Spleen (tissue), 11 donors: ENCODE data around the gene RYR2. TPM values are rescaled to one million over a fixed set of nuclear protein-coding genes. Genes with fewer than 3 reads are reported as not detected.

Experiments
- DNase-seq: peaks from one replicate; pipeline ENCODE4 v3.0.0-alpha.2; 2020
- H3K27ac ChIP-seq, 8 donors: fragments of 200-600 bp; sonication (generic) in 7 of 8; 1 replicate in 4 of 8; 2 replicates in 4 of 8; pipeline versions ENCODE4 v1.5.0 to v1.8.0; 2016 to 2021; ENCODE audit warnings: inconsistent platforms in 4 of 8, mild to moderate bottlenecking in 4 of 8, moderate library complexity in 1 of 8
- H3K27me3 ChIP-seq, 7 donors: fragments of 200-600 bp; sonication (generic) in 6 of 7; replicated peaks in 1 of 7; 1 replicate in 4 of 7; 2 replicates in 3 of 7; pipeline versions ENCODE4 v1.5.0 to v1.8.0; 2016 to 2021; ENCODE audit warnings: inconsistent platforms in 3 of 7, mild to moderate bottlenecking in 1 of 7
- H3K36me3 ChIP-seq, 6 donors: fragments of 200-600 bp; sonication (generic) in 5 of 6; 1 replicate in 4 of 6; 2 replicates in 2 of 6; pipeline versions ENCODE4 v1.5.0 to v1.8.0; 2016 to 2021; ENCODE audit warnings: inconsistent platforms in 2 of 6
- H3K4me1 ChIP-seq, 6 donors: fragments of 200-600 bp; sonication (generic) in 5 of 6; 1 replicate in 3 of 6; 2 replicates in 3 of 6; pipeline versions ENCODE4 v1.5.0 to v1.8.0; 2016 to 2021; ENCODE audit warnings: inconsistent platforms in 3 of 6
- H3K4me3 ChIP-seq, 8 donors: fragments of 200-600 bp; sonication (generic) in 7 of 8; 1 replicate in 4 of 8; 2 replicates in 4 of 8; pipeline versions ENCODE4 v1.5.0 to v1.8.0; 2016 to 2021; ENCODE audit warnings: inconsistent platforms in 4 of 8, mild to moderate bottlenecking in 4 of 8, moderate library complexity in 2 of 8
- H3K9me3 ChIP-seq, 8 donors: fragments of 200-600 bp; sonication (generic) in 7 of 8; 1 replicate in 4 of 8; 2 replicates in 4 of 8; pipeline versions ENCODE4 v1.5.0 to v1.8.0; 2016 to 2021; ENCODE audit warnings: inconsistent platforms in 4 of 8
- POLR2A ChIP-seq, 3 donors: fragments of 450-650 bp; IDR thresholded peaks; one replicate each; pipeline ENCODE4 v1.5.1; 2017; ENCODE audit warnings: antibody characterized with exemption in 3 of 3, mild to moderate bottlenecking in 1 of 3
- POLR2AphosphoS5 ChIP-seq, 3 donors: sonication (generic); formaldehyde crosslinking; IDR thresholded peaks; one replicate each; pipeline ENCODE4 v1.5.1; 2017; ENCODE audit warnings: antibody characterized with exemption in 3 of 3
- WGBS, 5 donors: extraction: QIAGEN DNeasy Blood & Tissue Kit in 3 of 5; methylation state at CpG; one replicate each; pipeline versions ENCODE4 v1.1.5 to v1.1.7; 2013 to 2018; 5-methylcytosine and 5-hydroxymethylcytosine counted together
- intact Hi-C: fragments of 100-400 bp; cut with DNase I; formaldehyde crosslinking; loops from one replicate; pipeline ENCODE4 v1.15.0; 2023; ENCODE audit warnings: low total_unique reads
- polyA plus RNA-seq, 3 donors: library from polyadenylated mRNA; stranded (reverse); fragments of 200-250 nt; gene quantifications; one replicate each; pipeline ENCODE4 v1.2.1, GENCODE V29; 2013
- total RNA-seq, 7 donors: library from RNA; depleted of rRNA in 3 of 7; stranded (reverse); fragments of >200 nt in 3 of 7; fragmentation: NEBNext Ultra II Directional in 4 of 7; extraction: Animal tissue kit (Norgen Biotek cat#: 25700) in 4 of 7; gene quantifications; one replicate each; pipeline versions ENCODE4 v1.1.0 to v1.2.1, GENCODE V29; 2016 to 2021
- TF ChIP-seq, protein P1 (sequence below), 11 experiments: fragments of 200-600 bp in 7 of 11; fragments of 450-650 bp in 4 of 11; sonication (generic) in 4 of 11; IDR thresholded peaks in 8 of 11; conservative IDR thresholded peaks in 3 of 11; 1 replicate in 7 of 11; 2 replicates in 4 of 11; pipeline versions ENCODE4 v1.4.0 to v1.8.0; 2016 to 2021; ENCODE audit warnings: antibody characterized with exemption in 11 of 11, inconsistent platforms in 4 of 11, mild to moderate bottlenecking in 1 of 11
- donor health status: healthy with polysubstance abuse.
- donor health status: DM: no; HTN: no; CAD: no; lungs with moderate emphysema.
- donor health status: DM: no; HTN: no; CAD: no.
- donor health status: Bipolar disorder and iron deficiency.
- donor health status: healthy.
- donor health status: DM: no; HTN: no; CAD: no.
- donor health status: DM: yes; HTN: yes; CAD: no.

Gene RYR2
- total and polyA plus RNA-seq, 10 donors, result 0.12 to 7.1 (median 3.7) TPM

- Histone ChIP-seq H3K4me1 (peaks cover 0 to 29% (median 15%) of the 10 kb centered on the region in 6 donors), H3K36me3 (no peaks in the 10 kb centered on the region), H3K9me3 (no peaks in the 10 kb centered on the region), H3K27ac (no peak overlapping the region), H3K4me3 (peak overlapping the region in 1 of 8 donors; percentile 65), H3K27me3 (peaks cover 3 to 77% (median 30%) of the 10 kb centered on the region in 7 donors)
- intact Hi-C loops, result no loop called here
- no peak for TF ChIP-seq POLR2A (IDR thresholded peaks at IDR 0.05)
- TF ChIP-seq POLR2AphosphoS5 (IDR thresholded peaks at IDR 0.05), result no peak
- TF ChIP-seq, protein P1, sequence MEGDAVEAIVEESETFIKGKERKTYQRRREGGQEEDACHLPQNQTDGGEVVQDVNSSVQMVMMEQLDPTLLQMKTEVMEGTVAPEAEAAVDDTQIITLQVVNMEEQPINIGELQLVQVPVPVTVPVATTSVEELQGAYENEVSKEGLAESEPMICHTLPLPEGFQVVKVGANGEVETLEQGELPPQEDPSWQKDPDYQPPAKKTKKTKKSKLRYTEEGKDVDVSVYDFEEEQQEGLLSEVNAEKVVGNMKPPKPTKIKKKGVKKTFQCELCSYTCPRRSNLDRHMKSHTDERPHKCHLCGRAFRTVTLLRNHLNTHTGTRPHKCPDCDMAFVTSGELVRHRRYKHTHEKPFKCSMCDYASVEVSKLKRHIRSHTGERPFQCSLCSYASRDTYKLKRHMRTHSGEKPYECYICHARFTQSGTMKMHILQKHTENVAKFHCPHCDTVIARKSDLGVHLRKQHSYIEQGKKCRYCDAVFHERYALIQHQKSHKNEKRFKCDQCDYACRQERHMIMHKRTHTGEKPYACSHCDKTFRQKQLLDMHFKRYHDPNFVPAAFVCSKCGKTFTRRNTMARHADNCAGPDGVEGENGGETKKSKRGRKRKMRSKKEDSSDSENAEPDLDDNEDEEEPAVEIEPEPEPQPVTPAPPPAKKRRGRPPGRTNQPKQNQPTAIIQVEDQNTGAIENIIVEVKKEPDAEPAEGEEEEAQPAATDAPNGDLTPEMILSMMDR (IDR thresholded peaks at IDR 0.05 in 8 of 11, conservative IDR thresholded peaks at IDR 0.05 in 3 of 11), result no peak
- DNase-seq, result no peak
- WGBS, 5 donors, result 13 to 38% (median 21%) methylated on average over 7 of the region's 7 CpGs
These were observed 556 bp upstream of the RYR2 start for GRCh38 chr1:237041461-237041794.

DNA sequence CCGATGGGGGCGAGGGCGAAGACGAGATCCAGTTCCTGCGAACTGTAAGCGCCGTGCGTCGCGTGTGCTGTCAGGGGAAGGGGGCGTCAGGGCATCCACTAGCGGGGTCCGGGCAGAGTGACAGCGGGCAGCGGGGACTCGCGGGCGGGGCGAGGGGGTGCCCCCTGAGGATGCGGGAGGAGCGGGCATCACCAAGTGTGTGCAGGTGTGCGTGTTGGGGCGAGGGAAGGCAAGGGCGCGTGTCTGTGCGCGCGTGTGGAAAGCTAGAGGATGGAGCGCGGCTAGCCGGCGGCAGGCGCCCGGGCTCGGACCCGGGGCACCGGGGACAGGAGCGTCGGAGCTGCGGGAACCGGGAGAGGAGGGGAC lies 525 bp downstream of the RYR2 start:
- Histone ChIP-seq H3K9me3 (no peaks in the 10 kb centered on the region), H3K4me3 (peak overlapping the region; percentile 6 to 65 (median 38)), H3K36me3 (no peaks in the 10 kb centered on the region), H3K27ac (peak overlapping the region in 5 of 8 donors; percentile 8 to 41 (median 24)), H3K27me3 (peaks cover 3 to 87% (median 30%) of the 10 kb centered on the region in 7 donors), H3K4me1 (peaks cover 0 to 29% (median 15%) of the 10 kb centered on the region in 6 donors)
- WGBS, 5 donors, result 2 to 15% (median 3%) methylated on average over 23 to 41 of the region's 41 CpGs
- no peak for DNase-seq
- intact Hi-C loops, result no loop called here
- TF ChIP-seq, protein P1 (IDR thresholded peaks at IDR 0.05 in 8 of 11, conservative IDR thresholded peaks at IDR 0.05 in 3 of 11), result no peak
- TF ChIP-seq POLR2A (IDR thresholded peaks at IDR 0.05), result no peak
- TF ChIP-seq POLR2AphosphoS5 (IDR thresholded peaks at IDR 0.05), result no peak

DNA sequence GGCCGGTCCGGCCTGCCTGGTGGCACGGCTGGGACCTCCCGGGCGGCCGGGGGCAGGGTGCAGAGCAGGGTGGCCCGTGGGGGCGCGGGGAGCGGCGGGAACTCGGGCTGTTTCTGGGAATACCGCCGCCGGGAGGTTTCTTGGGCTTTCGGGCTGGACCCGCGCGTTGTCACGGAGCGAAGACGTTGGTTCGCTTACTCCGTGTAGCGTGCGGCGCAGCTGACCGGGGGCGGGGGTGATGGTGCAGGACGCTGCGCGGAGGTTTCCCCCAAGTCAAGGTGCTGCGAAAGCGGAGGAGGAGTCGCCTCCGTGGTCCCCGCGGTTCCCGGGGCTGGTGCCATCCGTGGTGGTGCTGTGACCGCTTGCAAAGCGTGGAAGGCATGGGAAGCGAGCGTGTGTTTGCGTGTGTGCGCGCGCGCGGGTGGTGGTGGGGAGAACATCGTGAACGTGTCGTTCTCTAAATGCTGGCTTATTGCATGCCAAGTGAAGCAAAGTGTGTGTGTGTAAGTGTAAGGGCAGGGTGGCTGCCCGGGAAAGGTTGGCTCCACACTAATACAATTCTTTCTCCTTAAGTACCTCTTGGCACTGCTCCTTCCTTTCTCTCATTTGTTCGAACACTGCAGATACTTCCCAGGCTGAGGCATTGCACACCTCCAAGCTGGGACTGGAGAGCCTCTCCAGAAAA lies 1.1 kb downstream of the RYR2 start:
- H3K36me3 ChIP-seq, result no peaks in the 10 kb centered on the region
- H3K27me3 ChIP-seq, result peaks cover 3 to 92% (median 30%) of the 10 kb centered on the region in 7 donors
- no peak for TF ChIP-seq POLR2AphosphoS5 (IDR thresholded peaks at IDR 0.05)
- TF ChIP-seq POLR2A (IDR thresholded peaks at IDR 0.05), result no peak
- TF ChIP-seq, protein P1 (IDR thresholded peaks at IDR 0.05 in 8 of 11, conservative IDR thresholded peaks at IDR 0.05 in 3 of 11), result no peak
- H3K4me3 ChIP-seq, result peak overlapping the region; percentile 6 to 65 (median 38)
- H3K27ac ChIP-seq, result peak overlapping the region in 5 of 8 donors; percentile 8 to 41 (median 24)
- no peak for DNase-seq
- H3K4me1 ChIP-seq, result peaks cover 0 to 29% (median 15%) of the 10 kb centered on the region in 6 donors
- intact Hi-C loops, result no loop called here
- no peaks in the 10 kb centered on the region for H3K9me3 ChIP-seq
- WGBS, 5 donors, result 2 to 7% (median 3%) methylated on average over 31 to 55 of the region's 55 CpGs

GRCh38 chr1:237043846-237044636 lies 2.1 kb downstream of the RYR2 start:
- TF ChIP-seq, protein P1 (IDR thresholded peaks at IDR 0.05 in 8 of 11, conservative IDR thresholded peaks at IDR 0.05 in 3 of 11), result no peak
- TF ChIP-seq POLR2AphosphoS5 (IDR thresholded peaks at IDR 0.05) (no peak), POLR2A (IDR thresholded peaks at IDR 0.05) (no peak)
- H3K27ac ChIP-seq, result no peak overlapping the region
- no peaks in the 10 kb centered on the region for H3K9me3 ChIP-seq
- intact Hi-C loops, result no loop called here
- 11 to 17% (median 13%) methylated on average over 14 of the region's 14 CpGs for WGBS, 5 donors
- peaks cover 3 to 89% (median 30%) of the 10 kb centered on the region in 7 donors for H3K27me3 ChIP-seq
- peaks cover 0 to 29% (median 15%) of the 10 kb centered on the region in 6 donors for H3K4me1 ChIP-seq
- no peak for DNase-seq
- H3K36me3 ChIP-seq, result no peaks in the 10 kb centered on the region
- H3K4me3 ChIP-seq, result peak overlapping the region in 4 of 8 donors; percentile 23 to 65 (median 42)
